Karpas-422 (cell line): ENCODE measurements around the gene ASPSCR1. TPM values are rescaled to one million over a fixed set of nuclear protein-coding genes. Genes with fewer than 3 reads are reported as not detected.

ENCODE experiments used
- DNase-seq: peaks from one replicate; pipeline ENCODE4 v3.0.0-alpha.2; 2015
- H2AFZ ChIP-seq: fragments of 200-600 bp; sonication (generic); 2 replicates; pipeline ENCODE4 v1.6.1; 2014; ENCODE audit warnings: antibody characterized with exemption, low read length, mixed read lengths
- H3K27ac ChIP-seq: fragments of 200-600 bp; sonication (generic); 2 replicates; pipeline ENCODE4 v1.5.1; 2014; ENCODE audit warnings: mild to moderate bottlenecking, low read length, moderate library complexity
- H3K27me3 ChIP-seq: fragments of 200-600 bp; sonication (generic); 2 replicates; pipeline ENCODE4 v1.6.1; 2014; ENCODE audit warnings: low read length, mixed read lengths
- H3K36me3 ChIP-seq: fragments of 200-600 bp; sonication (generic); 2 replicates; pipeline ENCODE4 v1.6.1; 2014; ENCODE audit warnings: low read length, mixed read lengths; ENCODE audit not compliant: insufficient read depth
- H3K4me1 ChIP-seq: fragments of 200-600 bp; sonication (generic); 2 replicates; pipeline ENCODE4 v1.6.1; 2014; ENCODE audit warnings: mild to moderate bottlenecking, low read length, mixed read lengths
- H3K4me2 ChIP-seq: fragments of 200-600 bp; sonication (generic); 2 replicates; pipeline ENCODE4 v1.6.1; 2014; ENCODE audit warnings: low read length, low read depth, mild to moderate bottlenecking; ENCODE audit not compliant: poor library complexity, severe bottlenecking
- H3K4me3 ChIP-seq: fragments of 200-600 bp; sonication (generic); 2 replicates; pipeline ENCODE4 v1.5.1; 2014; ENCODE audit warnings: mild to moderate bottlenecking, antibody characterized with exemption, low read length, mixed read lengths
- H3K79me2 ChIP-seq: fragments of 200-600 bp; sonication (generic); 2 replicates; pipeline ENCODE4 v1.6.1; 2014; ENCODE audit warnings: mild to moderate bottlenecking, low read length, mixed read lengths
- H3K9ac ChIP-seq: fragments of 200-600 bp; sonication (generic); 2 replicates; pipeline ENCODE4 v1.6.0; 2014; ENCODE audit warnings: low read length
- H3K9me2 ChIP-seq: fragments of 200-600 bp; sonication (generic), shearing (Covaris generic); replicated peaks from 2 replicates; pipeline ENCODE4 v1.6.0; 2014; ENCODE audit warnings: mild to moderate bottlenecking, low read length, moderate library complexity; ENCODE audit not compliant: insufficient read depth
- H3K9me3 ChIP-seq: fragments of 300-700, 200-600 bp; sonication (generic); 2 replicates; pipeline ENCODE4 v1.6.1; 2014; ENCODE audit warnings: low read length, mixed read lengths
- H4K20me1 ChIP-seq: fragments of 200-600 bp; sonication (generic); 2 replicates; pipeline ENCODE4 v1.6.1; 2014; ENCODE audit warnings: mild to moderate bottlenecking, antibody characterized with exemption, low read length, low read depth; ENCODE audit not compliant: insufficient read depth
- total RNA-seq: library from RNA; depleted of rRNA; stranded (reverse); fragments of >200 nt; shearing (Covaris generic); gene quantifications from 2 replicates; pipeline ENCODE4 v1.2.3, GENCODE V29; 2014; ENCODE audit warnings: low replicate concordance

The ASPSCR1 gene
- total RNA-seq, 1 experiment from 2014 or later, result 38.7 TPM

DNA sequence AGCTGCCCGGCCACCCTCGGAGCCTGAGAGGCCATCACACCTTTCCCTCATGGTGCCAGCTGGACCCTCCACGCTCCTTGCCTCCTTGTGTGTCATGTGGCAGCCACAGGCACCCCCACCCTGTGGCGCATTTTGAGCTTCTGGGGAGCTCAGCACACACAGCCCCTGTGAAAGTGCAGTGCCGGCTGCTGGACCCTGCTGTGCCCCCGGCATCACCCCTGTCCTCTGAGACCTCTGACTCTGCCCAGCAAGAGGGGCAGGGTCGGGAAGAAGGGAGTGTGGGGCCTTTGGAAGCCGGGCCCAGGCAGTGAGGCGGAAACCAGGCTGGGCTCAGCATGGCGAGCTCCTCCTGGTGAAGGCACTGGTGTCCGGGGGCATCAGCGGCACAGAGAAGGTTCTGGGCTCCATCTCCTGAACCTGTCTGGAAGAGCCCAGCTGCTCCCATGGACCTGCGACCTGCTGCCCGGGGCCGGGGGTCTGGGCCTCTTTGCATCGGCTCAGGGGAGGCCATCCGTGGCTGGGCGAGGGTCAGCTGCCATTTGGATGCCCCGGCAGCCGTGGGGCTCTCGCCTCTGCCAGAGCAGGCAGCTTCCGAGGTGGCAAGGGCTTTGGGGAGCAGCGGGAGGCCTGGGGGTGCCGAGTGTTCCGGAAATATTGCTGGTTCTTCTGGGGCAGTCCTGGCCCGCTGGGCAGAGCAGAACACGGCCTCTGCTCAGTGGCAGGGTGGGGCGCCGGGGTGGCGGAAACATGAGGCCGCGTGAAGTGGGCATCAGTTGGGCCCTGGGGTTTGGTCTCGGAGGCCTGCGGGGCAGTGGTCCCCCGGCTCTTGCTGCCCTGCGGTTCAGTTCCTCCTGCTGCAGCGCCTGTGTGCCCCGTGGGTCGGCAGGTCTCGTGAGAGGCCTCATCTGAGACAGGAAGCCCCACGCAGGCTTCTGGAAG, 27.4 kb downstream of the ASPSCR1 start:
- Histone ChIP-seq H4K20me1 (no peaks in the 10 kb centered on the region), H3K4me3 (no peak overlapping the region), H3K27ac (no peak overlapping the region), H3K9me2 (no peaks in the 10 kb centered on the region), H3K36me3 (no peaks in the 10 kb centered on the region), H2AFZ (no peak overlapping the region), H3K9me3 (no peaks in the 10 kb centered on the region), H3K4me1 (no peaks in the 10 kb centered on the region), H3K79me2 (no peaks in the 10 kb centered on the region), H3K27me3 (no peaks in the 10 kb centered on the region), H3K4me2 (no peak overlapping the region), H3K9ac (no peak overlapping the region)
- DNase-seq, result no peak

DNA sequence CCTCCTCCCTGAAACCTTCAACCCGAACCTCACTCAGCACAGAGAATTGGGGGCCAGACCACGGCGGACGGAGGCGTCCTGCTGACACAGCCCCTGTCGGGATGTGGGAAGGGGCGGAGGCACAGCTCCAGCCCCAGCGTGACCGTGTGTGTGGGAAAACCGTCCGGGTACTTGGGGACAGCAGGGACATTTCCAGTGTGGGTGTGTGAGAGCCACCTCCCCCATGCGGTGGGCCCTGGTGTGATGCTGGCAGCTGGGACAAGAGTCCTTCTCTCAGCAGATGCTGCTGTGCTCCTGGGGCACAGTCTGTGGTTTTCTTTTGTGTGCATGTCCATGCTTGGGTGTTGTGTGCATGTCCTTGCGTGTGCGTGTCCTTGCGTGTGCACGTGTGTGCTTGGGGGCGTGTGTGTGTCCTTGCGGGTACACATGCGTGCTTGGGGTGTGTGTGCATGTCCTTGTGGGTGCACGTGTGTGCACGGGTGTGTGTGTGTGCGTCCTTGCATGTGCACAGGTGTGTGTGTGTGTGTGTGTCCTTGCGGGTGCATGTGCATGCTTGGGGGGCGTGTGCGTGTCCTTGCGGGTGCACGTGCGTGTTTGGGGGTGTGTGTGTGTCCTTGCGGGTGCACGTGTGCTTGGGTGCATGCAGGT, 28.4 kb downstream of the ASPSCR1 start:
- Histone ChIP-seq H3K9ac (no peak overlapping the region), H3K4me3 (no peak overlapping the region), H3K27me3 (no peaks in the 10 kb centered on the region), H2AFZ (no peak overlapping the region), H3K9me2 (no peaks in the 10 kb centered on the region), H3K27ac (no peak overlapping the region), H3K9me3 (no peaks in the 10 kb centered on the region), H3K4me2 (no peak overlapping the region), H3K36me3 (no peaks in the 10 kb centered on the region), H3K79me2 (no peaks in the 10 kb centered on the region), H3K4me1 (no peaks in the 10 kb centered on the region), H4K20me1 (no peaks in the 10 kb centered on the region)
- DNase-seq, result no peak

DNA sequence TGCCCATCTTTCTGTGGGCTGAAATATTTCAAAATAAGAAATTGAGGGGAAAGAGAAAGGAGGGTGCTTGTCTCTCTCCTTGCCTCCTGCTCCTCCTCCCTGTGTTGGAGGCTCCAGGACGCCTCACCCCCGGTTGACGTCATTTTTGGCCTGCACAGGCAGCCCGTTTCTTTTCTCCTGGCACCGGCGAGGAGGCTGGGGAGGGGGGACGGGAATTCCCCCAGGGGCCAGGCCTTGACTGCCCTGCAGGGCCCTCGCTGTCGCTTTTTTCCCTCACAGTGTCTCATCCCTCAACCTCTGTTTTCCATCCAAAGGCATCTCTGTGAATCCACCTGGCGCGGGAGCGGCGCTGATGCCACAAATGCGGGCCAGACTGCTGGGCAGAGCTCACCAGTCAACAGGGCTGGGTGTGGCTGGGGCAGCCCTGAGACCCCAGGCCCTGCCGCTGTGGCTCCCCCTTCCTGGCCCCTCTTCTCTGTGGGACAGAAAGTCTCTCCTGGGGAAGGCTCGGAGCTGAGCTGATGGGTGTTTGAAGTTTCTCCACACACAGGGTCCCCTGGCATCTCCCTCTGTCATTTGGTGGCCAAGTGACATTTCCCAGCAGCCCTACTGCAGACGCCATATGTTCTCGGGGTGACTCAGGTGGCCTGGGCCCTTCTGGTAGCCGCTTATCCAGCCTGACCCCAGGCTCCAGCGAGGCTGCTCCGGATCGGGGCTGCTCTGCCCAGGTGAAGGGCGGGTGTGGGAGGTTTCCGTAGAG, 29.2 kb downstream of the ASPSCR1 start:
- no peak for DNase-seq
- no peaks in the 10 kb centered on the region for H3K79me2 ChIP-seq
- no peak overlapping the region for H3K4me2 ChIP-seq
- no peak overlapping the region for H3K4me3 ChIP-seq
- H3K9ac ChIP-seq, result no peak overlapping the region
- H3K9me2 ChIP-seq, result no peaks in the 10 kb centered on the region
- H3K27ac ChIP-seq, result no peak overlapping the region
- no peaks in the 10 kb centered on the region for H3K9me3 ChIP-seq
- H3K36me3 ChIP-seq, result no peaks in the 10 kb centered on the region
- no peaks in the 10 kb centered on the region for H4K20me1 ChIP-seq
- no peak overlapping the region for H2AFZ ChIP-seq
- H3K4me1 ChIP-seq, result no peaks in the 10 kb centered on the region
- H3K27me3 ChIP-seq, result no peaks in the 10 kb centered on the region

DNA sequence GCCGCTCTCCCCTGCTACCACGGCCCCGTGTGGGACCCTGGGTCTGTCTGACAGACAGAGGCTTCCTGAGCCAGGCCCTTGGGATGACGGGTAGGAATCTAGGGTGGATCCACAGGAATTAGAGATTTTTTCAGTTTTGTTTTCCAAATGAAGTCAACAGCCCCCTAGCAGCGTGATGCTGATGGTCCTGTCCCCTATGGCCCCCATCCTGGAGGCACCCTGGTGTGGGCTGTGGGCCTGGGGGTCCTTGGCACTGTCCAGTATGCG, 29.7 kb downstream of the ASPSCR1 start:
- Histone ChIP-seq H3K27me3 (no peaks in the 10 kb centered on the region), H3K9me2 (no peaks in the 10 kb centered on the region), H4K20me1 (no peaks in the 10 kb centered on the region), H3K9ac (no peak overlapping the region), H2AFZ (no peak overlapping the region), H3K4me2 (no peak overlapping the region), H3K4me3 (no peak overlapping the region), H3K27ac (no peak overlapping the region), H3K4me1 (no peaks in the 10 kb centered on the region), H3K79me2 (no peaks in the 10 kb centered on the region), H3K9me3 (no peaks in the 10 kb centered on the region), H3K36me3 (no peaks in the 10 kb centered on the region)
- no peak for DNase-seq

DNA sequence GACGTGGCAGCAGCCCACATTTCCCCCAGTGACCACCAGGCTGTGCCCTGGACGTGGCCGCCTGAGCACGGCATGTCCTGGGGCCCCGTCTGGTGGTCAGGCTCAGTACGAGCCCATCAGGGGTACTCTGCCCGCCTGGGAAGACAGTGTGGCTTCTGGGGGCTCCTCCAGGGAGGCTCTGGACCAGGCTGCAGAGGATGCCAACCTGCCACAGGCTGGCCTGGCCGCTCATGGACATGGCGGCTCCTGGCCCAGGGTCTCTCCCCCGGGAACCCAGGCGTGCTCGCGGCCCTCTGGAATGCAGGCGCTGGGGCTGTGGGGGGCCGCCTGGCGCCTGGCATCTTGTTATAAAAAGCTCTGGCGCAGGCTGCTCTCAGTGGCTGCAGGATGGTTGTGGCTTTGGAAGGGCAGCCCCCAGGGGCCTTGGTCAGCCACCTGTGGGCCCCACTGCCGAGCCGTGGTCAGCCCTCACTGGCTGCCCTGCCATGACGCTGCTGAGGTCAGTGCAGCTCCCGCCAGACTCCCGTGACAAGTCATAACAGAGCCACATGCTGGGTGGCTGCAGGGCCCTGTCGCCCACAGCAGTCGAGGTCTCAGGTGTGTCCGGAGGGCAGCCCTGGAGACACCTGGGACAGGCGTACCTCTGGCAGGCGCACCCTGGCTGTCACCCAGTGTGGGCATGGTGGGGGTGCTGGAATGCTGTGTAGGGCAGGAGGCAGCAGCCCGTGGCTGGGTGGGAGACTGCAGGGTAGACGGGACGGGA, 30.2 kb downstream of the ASPSCR1 start:
- no peak for DNase-seq
- Histone ChIP-seq H3K9me2 (no peaks in the 10 kb centered on the region), H3K4me2 (no peak overlapping the region), H3K4me3 (no peak overlapping the region), H3K9ac (no peak overlapping the region), H3K27ac (no peak overlapping the region), H3K27me3 (no peaks in the 10 kb centered on the region), H4K20me1 (no peaks in the 10 kb centered on the region), H3K9me3 (no peaks in the 10 kb centered on the region), H3K4me1 (no peaks in the 10 kb centered on the region), H2AFZ (no peak overlapping the region), H3K36me3 (no peaks in the 10 kb centered on the region), H3K79me2 (no peaks in the 10 kb centered on the region)

DNA sequence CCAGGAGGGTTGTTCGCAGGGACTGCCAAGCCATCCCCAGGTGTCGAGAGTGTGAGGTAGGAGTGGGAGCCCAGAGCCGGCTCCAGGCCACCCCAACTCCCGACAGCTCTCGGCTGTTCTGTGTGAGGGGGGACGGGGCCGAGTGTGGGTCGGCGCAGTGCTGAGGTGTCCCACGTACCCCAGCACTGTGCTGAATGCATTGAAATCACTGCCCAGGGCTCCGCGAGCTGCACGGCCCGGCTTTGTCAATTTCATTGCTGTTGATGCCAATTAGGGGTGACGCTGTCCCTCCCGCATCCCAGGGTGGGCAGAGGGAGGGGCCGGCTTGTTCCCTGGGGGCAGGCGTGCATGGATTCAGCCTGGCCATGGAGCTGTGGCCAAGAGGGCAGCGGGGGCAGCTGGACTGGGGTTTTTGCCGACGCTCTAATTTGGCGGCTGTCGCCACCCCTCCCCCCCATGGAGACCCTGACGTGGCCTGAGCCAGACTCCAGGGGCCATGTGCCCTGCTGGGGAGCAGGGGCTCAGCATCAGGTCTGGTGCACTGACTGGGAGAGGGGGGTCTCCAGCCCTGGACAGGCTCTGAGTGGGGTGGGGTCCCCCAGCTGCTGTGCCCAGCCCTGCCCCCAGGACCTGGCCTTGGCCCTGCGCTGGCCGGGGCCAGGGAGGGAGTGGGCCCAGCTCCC, 31.0 kb downstream of the ASPSCR1 start:
- no peaks in the 10 kb centered on the region for H3K27me3 ChIP-seq
- H3K4me1 ChIP-seq, result no peaks in the 10 kb centered on the region
- no peaks in the 10 kb centered on the region for H3K36me3 ChIP-seq
- H3K4me2 ChIP-seq, result no peak overlapping the region
- H3K9ac ChIP-seq, result no peak overlapping the region
- no peak for DNase-seq
- H3K9me2 ChIP-seq, result no peaks in the 10 kb centered on the region
- H3K9me3 ChIP-seq, result no peaks in the 10 kb centered on the region
- H3K27ac ChIP-seq, result no peak overlapping the region
- no peak overlapping the region for H2AFZ ChIP-seq
- H3K4me3 ChIP-seq, result no peak overlapping the region
- H4K20me1 ChIP-seq, result no peaks in the 10 kb centered on the region
- no peaks in the 10 kb centered on the region for H3K79me2 ChIP-seq

DNA sequence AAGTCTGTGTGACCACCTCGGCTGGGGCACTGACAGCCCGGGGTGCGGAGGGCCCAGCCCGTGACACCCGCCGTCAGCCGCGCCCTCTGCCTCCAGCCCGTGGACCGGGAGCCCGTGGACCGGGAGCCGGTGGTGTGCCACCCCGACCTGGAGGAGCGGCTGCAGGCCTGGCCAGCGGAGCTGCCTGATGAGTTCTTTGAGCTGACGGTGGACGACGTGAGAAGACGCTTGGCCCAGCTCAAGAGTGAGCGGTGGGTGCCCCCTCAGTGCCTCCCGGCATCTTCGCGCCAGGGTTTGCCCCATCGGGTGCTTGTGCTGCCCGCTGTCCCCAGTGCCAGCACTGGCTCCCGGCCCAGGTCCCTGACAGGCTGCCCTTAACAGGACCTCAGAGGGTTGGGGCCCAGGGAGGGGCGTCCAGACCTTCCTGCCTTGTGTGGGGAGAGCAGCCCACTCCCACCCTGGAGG, 31.5 kb downstream of the ASPSCR1 start:
- H3K27me3 ChIP-seq, result no peaks in the 10 kb centered on the region
- H3K4me2 ChIP-seq, result no peak overlapping the region
- H3K27ac ChIP-seq, result no peak overlapping the region
- H3K9me2 ChIP-seq, result no peaks in the 10 kb centered on the region
- H3K79me2 ChIP-seq, result no peaks in the 10 kb centered on the region
- no peaks in the 10 kb centered on the region for H4K20me1 ChIP-seq
- no peak overlapping the region for H2AFZ ChIP-seq
- H3K4me1 ChIP-seq, result no peaks in the 10 kb centered on the region
- no peak for DNase-seq
- H3K36me3 ChIP-seq, result no peaks in the 10 kb centered on the region
- no peaks in the 10 kb centered on the region for H3K9me3 ChIP-seq
- no peak overlapping the region for H3K9ac ChIP-seq
- H3K4me3 ChIP-seq, result no peak overlapping the region
